GM21360 (cell line): ENCODE measurements around the gene CSRP3.
"Not testable (repeated sequence)": the region's sequence is repeated elsewhere in the genome, so short reads cannot be mapped to it uniquely, and the experiment has no call there.

Experiments
- ATAC-seq: cut with Tn5 transposase; IDR thresholded peaks from one replicate; pipeline ENCODE4 v1.9.1; 2021; ENCODE audit warnings: mild to moderate bottlenecking, moderate library complexity; ENCODE audit not compliant: unreplicated experiment

Gene CSRP3

DNA sequence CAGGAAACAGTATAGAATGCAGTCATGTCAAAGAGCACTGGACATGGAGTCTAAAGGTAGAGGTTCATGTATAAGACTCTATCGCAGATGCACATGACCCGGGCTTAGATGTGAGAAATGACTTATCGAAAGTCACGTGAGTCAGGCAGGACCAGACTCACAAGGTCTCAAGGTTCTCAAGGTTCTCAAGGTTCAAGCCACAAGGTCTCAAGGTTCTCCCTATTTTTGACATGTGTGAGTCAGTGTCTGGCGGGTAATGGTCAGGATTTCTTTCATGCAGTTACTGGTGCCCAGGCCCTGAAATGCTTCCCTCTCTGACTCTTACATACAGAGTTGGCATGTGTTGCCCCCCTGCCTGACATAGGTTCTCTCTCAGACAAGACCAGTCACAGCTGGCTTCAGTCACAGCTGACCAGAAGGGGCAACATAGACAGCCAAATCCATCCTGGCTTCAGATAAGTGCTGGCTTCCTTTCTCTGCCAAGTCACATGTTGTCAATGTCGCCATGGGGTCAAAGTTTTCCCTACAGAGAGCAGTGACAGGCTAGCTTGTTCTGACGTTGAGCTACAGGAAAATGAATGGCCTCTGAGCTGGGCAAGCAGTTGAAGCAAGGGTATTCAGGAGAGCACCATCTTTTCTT lies 10.1 kb downstream of the CSRP3 start:
- no peak for ATAC-seq

DNA sequence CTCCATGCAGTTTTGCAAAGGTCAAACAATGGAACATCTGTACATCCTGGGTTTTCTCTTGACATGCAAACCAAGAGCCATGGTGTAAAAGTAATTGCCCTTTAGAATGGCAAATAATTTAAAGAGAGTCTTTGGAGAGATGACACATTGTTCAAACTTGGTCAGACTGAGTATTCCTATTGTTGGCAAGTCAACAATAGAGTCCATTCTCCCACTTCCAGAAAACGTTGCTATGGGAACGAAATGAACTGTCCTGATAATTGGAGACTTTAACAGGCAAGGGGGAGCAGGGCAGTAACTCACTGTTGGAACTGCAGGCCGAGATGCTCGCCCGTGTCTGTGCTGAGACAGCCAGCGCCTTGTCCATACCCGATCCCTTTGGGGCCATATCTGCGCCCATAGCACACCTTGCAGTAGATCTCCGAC lies 13.9 kb downstream of the CSRP3 start:
- ATAC-seq: no peak

DNA sequence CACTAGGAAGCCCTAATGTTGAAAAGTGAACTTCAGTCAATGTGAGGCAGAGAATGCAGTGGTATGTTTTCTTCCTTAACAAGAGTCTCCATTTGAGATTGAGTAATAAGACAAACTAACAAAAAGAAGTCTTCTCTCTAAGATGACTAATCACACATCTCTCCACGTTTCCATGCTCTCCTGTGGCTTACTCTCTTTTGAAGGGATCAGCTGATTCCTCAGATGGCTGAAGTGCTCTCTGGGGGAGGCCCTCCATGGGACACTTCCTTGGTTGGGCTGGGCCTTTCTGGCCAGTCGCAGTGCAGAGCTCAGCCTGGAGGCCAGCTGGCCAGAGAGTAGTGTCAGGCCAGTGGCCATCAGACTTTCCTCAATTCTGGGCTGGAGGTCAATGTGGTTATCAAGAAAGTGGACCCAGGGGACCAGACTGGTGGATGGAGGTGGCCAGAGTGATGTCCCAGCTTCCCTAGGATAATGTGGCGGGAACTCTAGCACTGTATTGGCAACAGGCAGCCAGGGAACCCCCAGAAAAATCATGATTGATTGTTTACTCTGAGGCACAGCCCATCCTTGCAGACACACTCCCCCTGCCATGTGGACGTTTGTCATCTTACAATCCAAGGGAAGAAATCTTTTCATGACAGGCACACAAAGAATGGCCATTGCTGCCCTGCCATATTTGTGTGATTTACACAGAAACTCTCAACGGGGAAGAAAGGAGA lies 14.5 kb downstream of the CSRP3 start:
- ATAC-seq: no peak

DNA sequence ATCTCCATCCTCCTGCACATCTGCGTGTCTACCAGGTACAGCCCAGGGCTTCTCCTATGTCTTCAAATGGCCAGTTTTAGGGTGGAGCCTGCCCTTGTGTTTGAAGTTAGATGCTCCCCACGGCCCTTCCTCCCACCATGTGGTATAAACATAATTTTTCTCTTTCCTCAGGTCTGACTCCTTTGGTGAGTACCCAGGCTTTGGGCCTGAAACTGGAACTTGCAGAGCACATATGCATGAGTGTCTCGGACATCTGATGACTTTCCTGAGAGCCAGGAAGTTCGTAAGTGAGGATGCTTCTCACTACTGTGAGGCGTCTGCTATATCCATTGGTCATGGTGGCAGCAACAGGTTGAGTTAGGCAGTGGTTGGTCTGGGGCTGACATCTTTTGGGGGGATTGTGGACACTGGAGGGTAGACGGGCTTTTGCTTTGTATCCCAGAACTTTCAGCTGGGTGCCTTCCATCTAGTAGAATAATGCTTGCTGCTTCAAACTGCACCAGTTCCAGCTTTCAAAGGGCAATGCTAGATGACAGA lies 16.2 kb downstream of the CSRP3 start:
- ATAC-seq: no peak

DNA sequence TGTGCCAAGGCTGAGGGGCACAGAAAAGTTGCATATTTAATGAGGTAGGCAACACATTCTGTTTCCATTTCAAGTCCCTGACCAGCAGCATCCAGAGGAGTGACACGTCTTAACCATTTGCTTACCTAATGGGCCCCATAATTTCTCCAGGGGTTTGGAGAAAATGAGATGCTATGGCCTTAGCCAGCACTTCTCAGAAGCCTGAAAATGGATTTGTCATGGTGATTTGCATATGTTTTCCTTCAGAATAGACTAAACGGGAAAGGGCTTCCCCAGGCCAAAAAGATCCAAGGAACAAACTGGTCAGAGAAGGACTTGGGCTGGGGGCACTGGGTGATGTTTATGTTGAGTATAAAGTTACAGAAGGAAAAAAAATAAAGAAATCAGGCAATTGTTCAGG lies 16.7 kb downstream of the CSRP3 start:
- no peak for ATAC-seq

DNA sequence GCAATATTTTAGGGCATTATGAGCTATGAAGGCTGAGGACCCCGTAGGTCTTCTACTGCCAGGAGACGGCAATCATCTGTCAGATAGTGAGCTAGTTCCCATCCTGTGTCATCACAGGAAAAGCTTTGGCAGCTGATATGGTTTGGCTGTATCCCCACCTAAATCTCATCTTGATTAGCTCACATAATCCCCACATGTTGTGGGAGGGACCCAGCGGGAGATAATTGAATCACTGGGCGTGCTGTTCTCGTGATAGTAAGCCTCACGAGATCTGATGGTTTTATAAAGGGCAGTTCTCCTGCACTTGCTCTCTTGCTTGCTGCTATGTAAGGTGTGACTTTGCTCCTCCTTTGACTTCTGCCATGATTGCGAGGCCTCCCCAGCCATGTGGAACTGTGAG lies 18.1 kb downstream of the CSRP3 start:
- no peak for ATAC-seq

DNA sequence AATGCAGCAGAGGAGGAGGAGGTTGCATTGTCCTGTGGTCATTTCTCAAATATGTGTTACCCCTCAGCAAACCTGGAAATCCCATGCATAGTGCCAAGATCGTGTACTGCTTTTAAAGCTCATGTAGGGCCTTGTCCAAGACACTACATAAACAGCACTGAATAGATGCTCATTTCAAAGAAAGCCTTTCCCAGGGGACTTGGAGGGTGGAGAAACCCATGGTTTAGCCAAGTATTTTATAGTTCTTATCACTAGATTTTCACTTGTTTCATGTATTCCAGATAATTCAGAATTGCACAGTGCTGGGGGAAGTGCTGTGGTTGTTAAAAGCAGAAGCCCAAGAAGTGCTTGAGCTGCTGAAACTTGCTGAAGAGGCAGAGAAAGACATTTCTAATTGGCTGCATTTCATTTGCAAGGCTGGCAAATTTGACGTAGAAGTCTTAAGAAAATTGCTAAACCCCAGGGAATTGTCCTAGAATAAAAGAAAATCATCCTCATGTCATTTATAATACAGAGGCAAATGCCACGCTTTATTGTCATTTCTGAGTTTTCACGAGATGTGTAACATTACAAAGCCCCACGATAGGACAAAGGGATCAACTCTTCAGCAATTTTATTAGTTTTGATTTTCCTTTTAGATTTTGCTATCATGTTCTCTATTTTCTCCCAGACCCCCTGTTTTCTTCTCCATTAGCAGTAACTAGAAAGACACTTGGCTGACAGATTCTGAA lies 20.1 kb downstream of the CSRP3 start:
- no peak for ATAC-seq

DNA sequence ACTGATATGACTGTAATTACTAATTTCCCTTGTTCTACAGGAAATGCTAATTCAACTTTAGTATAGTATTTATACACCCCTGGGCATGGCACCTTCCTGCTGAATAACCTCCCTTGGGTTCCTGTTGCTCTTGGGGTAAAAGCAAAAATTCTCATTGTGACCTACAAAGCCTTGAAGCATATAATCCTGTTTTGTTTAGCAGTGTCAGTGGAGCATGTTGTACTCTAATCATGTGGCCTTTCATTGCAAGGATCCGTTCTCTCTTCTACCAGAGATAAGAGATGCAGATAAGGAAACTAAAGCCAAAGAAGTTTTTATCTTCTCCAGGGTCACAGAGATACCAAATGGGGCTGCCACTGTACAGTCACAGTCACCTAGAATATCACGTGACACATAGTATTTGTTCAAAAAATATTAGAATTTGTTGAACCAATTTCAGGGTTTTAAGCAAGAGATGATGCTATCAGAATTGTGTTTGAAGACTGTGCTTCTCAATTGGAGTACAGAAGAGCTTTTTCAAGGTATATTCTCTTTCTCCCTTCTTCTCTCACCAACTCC lies 25.1 kb downstream of the CSRP3 start:
- ATAC-seq: no peak

DNA sequence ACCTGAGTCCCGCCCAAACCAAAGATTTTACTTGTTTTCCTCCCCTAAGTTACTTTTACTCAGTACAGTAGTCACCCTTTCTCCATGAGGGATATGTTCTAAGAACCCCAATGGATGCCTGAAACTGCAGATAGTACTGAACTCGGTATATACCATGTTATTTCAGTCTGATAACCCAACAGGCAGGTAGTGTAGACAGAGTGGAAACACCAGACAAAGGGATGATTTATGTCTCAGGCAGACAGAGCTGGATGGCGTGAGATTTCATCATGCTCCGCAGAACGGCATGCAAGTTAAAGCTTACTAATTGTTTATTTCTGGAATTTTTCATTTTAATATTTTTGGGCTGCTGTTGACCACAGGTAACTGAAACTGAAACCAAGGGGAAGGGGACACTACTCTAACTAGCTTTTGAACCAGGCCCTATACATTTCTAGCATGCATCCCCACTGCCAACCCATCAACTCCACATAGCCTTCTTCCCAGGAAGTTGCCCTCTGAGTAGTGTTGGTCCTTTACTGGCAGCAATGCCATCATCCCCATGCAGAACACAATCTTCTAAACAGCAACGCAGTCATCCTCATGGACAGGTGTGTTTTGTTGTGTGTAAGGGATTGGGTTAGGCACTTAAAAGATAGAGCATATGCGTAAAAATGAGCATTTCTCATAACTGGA lies 27.7 kb downstream of the CSRP3 start:
- ATAC-seq: no peak

DNA sequence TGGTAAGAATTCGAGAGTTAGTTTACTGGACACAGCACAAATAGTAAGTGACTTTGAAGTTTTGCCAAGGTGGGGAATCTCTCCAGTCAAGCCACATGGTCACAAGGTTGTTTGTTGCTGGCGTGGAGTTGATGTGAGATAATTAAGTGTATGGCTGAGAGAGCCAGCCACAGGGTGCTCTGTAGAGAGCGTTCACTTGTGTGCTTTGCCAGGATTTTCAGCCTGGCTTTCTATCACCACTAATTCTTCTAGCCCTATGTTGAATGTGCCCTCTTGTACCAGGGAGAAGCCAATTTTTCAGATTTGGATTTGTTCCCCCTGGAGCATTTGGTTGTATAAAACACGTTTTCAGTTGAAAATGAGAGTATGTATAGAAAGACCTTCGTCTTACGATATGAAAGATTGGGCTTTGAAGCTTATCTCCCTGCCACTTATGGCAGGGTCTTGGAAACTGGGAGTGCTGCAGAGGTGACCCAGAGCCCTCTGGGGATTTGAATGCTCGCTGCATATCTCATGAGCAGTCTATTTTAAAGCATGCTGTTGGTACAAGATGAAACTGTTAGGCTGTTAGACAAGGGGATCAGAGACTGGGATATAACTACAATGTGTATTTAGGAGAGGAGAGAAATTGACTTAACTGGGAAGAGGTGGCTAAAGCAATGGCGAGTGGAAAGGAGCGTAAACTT lies 28.6 kb downstream of the CSRP3 start:
- ATAC-seq: no peak

DNA sequence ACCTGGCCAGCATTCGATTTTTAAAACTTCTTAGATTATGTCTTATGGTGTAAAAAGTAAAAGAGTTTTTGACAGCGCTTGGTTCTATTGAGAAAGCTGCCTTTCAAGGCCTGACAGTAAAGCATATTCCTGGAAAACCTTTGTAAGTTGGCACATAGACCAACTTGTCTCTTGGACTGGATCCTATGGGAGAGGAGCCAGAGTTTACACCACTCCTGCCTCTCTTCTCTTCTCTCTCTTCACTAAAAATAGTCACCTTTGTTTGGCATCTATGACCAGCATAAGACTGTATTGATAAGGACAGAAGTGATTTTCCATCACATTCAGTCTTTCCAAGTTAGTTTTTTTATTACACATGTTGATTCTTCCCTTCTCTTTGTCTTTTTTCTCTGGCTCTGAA lies 33.7 kb downstream of the CSRP3 start:
- ATAC-seq: no peak

DNA sequence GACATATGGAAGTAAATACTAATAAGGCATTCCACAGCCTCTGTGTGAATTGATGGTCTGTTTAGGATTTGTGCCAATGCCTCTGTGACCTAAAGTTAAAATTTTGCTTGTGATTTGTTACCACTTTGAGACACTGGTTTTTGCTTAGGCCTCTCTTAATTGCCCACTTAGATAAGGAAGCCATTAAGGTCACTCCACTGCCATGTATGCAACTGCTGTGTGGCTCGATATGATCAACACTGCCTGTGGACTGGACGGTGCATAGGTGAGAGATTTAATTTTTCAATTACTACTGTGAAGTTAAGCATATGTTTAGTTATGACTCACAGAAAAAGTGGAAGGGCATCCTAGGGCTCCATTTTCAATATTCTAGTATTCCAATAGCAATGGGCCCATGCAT lies 36.9 kb downstream of the CSRP3 start:
- ATAC-seq: no peak

DNA sequence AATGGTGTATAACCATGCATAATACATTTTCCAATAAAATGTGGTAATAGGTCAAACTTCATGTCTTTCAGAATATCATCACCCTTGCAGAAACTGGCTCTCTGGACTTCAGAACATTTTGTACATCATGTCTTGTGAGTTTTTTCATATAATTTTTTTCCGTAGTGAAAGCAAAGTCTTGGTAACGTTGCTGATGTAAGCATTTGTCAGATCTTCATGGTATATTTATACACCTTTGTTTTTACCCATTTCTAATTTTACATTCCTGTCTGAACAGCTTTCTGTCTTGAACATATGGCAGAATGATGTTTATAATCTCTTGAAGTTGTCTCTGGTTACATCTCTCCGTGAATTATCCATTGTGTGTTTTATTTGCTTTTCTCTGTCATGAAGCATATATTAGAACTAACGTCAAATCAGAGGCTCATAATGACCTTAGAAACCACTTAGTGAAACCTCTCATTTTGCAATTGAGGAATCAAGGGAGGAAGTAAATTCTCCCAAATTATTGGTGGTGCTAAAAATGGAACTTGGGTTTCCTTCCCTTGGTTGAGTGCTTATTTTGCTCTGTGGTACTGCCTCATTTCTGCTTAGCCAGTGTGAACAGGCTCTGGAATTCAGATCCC lies 37.4 kb downstream of the CSRP3 start:
- ATAC-seq: no peak

DNA sequence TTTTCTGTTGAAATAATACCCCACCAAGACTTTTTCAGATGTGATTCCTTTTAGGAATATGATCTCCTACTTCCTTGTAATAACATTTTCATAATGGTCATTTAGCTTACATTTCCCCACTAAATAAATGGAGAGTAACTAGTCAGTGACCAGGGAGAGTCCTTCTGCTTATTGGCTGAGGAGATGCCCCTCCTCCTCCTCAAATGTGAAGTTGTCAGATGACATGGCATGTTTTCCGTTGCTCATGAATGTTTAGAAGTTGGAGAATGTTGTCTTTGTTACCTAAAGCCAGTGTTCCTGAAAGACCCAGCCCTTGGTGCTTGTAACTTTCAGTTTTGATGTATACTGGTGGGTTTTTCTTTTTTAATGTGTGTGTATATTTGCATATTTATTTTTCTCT lies 38.2 kb downstream of the CSRP3 start:
- ATAC-seq: no peak

DNA sequence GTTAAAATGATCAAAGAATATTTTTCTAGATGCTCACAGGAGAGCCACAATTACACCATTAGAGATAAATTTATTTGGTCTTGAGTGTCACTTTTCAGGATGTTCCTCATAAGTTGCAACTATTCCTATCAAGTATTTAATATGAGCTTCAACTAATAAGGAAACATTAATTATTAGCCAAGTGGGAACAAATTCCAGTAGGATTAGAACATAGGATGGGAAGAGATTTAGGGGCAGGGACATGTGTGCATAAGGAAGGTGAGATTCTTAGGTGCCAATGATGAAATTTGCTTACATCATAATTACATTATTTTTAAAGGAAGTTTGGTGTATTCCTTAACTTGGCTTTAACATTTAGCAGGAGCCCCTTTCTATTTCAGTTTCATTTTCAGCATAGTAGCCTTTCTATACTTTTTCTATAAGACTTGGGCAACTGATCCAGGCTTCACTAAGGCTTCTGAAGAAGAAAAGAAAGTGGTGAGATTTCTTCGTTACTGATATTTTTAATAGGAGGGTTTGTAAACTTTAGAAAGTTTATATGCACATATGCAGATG lies 38.8 kb downstream of the CSRP3 start:
- no peak for ATAC-seq

DNA sequence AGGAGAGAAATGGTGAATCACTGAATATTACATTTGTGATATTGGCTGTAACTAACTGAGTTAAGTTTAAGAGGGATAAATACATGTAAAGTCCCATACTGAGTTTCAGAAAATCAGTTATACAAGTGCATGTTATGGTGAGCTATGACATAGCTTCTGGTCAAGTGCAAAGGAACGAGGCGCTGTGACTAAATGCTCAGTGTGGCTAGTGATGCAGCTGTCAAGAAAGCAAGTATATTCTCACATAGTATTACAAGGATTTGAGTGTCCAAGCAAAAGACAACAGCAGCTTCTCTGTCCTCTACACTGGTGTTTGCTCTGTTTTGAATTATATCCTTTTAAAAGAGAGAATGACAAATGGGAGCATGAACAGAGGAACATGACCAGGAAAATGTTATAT lies 40.1 kb downstream of the CSRP3 start:
- no peak for ATAC-seq

DNA sequence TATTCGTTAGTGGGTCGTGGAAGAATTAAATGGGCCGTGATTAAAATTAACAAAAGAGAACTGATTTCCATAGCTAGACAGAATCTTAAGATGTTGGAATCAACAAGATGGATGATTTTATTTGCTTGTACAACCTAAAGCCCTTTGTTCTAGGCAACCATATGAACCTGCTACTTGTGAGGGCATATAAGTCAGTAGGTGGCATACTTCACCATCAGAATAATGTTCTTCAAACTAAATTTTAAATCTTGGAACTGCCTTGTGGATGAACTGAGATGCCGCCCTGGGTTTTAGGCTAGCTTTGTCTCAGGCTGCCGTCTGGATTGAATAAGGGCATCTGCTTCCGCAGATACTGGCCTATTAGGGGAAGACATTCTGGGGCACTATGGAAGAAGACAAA lies 40.9 kb downstream of the CSRP3 start:
- ATAC-seq: no peak

DNA sequence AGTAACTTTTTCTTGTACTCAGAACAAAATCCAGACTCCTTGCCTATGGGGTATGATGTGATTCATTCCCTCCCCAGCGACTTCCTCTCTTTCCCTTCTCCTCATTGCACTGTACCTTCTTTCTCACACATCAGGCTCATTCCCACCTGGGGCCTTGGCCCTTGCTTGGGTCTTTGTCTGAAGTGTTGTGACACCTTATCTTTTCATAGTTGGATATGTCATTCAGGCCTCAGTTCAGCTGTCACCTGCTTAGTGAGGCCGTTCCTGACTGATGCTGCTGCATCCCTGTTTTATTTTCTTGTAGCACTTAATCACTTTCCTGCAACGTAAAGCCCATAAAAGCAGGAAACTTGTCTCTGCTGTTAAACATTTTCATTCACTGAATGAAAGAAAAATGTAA lies 44.9 kb downstream of the CSRP3 start:
- ATAC-seq: no peak

DNA sequence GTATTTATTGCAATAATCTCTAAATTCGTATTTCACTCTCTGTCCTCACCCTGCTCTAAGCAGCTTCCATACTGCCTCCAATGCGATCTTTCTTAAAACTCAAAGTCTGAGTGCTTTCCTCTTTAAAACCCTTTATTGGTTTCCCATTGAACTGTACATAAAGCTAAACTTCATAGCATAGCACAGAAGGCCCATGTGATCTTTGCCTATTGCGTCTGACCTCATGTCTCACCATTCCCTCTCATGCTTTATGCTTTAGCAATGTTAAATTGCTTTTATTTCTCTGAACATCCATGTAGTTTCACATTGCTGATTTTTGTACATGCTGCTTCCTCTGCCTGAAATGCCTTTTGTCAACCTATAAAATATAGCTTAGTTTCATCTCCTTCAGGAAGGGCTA lies 56.5 kb downstream of the CSRP3 start:
- no peak for ATAC-seq

DNA sequence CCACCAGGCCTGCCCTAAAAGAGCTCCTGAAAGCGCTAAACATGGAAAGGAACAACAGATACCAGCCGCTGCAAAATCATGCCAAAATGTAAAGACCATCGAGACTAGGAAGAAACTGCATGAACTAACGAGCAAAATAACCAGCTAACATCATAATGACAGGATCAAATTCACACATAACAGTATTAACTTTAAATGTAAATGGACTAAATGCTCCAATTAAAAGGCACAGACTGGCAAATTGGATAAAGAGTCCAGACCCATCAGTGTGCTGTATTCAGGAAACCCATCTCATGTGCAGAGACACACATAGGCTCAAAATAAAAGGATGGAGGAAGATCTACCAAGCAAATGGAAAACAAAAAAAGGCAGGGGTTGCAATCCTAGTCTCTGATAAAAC lies 64.9 kb downstream of the CSRP3 start:
- not testable (repeated sequence) for ATAC-seq
